EL (cell line): ENCODE results near the gene THAP11.
A peak's percentile ranks its signal among the peaks of the same experiment; 100 is the strongest.
"Not testable (repeated sequence)": the region's sequence is repeated elsewhere in the genome, so short reads cannot be mapped to it uniquely, and the experiment has no call there.

Experiments used
- DNase-seq: peaks from one replicate; pipeline ENCODE4 v3.0.0-alpha.2; 2016

Gene THAP11

DNA sequence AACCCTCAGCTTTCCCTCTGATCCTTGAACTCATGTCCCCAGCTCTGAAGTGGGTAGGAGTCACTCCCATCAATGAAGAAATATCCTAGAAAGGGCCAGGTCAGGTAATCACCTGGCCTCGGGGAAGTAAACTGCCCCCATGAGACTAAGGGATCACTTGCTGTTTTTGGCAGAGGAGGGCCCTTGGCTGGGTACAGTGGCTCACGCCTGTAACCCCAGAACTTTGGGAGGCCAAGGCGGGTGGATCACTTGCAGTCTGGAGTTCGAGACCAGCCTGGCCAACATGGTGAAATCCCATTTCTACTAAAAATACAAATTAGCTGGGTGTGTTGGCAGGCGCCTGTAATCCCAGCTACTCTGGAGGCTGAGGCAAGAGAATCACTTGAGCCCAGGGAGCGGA, 21.9 kb downstream of the THAP11 start:
- not testable (repeated sequence) for DNase-seq

DNA sequence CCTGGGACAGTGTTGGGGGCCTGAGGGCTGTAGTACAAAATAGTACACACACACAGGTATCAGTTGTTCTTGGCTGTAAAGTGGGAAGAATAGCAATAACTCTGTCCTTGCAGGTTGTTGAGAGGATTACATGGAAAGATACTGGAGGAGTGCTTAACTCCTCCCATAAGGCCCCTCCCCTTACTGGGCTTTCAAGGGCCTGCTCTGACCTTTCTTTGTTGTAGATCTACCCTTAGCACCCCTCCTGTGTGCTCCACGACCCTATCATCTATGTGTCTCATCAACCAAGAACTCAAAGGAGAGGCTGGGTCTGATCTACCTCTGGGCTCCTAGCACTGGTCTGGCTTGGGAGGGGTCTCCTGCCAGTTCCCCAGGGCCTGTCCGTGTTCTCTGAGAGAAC, 22.5 kb downstream of the THAP11 start:
- no peak for DNase-seq

- peak; percentile 47 for DNase-seq
These were observed 23.2 kb downstream of the THAP11 start for GRCh38 chr16:67865318-67865717.

- no peak for DNase-seq
These were observed 26.2 kb downstream of the THAP11 start for GRCh38 chr16:67868290-67868689.

DNA sequence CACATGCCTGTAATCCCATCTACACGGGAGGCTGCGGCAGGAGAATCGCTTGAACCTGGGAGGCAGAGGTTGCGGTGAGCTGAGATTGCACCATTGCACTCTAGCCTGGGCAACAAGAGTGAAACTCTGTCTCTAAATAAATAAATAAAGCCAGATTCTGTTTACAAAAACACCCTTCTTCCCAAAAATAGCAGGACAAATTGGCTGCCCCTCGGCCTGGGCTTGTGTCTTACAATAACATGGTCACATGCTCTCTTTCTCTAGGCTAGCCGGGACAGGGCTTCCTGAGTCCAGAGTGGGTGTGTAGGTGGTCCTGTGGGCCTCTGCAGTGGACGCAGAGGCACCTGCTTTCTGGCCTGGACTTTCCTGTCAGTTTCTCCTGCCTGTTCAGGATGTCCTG, 27.5 kb downstream of the THAP11 start:
- no peak for DNase-seq

DNA sequence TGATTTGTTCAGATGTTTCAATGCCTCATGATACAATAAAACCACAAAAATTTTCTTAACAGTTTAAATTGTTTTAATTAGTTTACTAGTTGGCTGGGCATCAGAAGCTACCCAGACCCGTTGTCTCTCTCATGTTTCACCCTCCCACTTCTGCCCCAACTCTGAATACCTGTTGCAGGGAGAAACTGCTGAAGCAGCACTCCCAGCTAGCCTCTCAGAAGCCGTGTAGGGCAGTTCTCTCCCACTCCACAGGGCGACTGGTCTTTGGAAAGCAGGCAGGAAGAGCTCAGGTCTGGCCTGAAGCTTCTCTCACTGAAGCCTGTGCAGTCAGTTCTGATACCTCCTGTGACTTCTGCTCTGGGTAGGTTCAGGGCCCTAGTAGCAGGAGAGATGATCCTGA, 29.1 kb downstream of the THAP11 start:
- no peak for DNase-seq

DNA sequence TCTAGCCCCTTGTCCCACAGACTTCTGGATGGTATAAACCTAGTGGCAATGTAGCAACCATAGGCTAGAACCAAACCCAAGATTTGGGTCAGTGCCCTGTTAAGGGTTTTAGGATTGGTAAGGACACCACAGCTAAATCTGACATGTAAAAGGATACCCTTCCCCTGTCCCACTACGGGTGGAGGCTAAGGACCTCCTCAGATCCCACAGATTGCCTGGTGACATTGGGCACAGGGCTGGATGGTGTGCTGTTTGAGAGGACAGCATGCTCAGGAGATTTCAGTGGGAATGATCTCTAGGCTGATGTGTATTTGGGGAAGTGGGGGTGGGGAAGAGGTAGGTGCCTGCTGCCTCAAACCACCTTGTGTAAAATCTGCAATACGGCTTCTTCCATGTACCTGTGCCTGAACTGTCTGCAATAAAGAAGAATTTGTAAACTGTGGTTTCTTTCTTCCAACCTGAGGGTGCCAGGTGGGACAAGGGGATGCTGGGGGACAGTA, 30.1 kb downstream of the THAP11 start:
- no peak for DNase-seq

DNA sequence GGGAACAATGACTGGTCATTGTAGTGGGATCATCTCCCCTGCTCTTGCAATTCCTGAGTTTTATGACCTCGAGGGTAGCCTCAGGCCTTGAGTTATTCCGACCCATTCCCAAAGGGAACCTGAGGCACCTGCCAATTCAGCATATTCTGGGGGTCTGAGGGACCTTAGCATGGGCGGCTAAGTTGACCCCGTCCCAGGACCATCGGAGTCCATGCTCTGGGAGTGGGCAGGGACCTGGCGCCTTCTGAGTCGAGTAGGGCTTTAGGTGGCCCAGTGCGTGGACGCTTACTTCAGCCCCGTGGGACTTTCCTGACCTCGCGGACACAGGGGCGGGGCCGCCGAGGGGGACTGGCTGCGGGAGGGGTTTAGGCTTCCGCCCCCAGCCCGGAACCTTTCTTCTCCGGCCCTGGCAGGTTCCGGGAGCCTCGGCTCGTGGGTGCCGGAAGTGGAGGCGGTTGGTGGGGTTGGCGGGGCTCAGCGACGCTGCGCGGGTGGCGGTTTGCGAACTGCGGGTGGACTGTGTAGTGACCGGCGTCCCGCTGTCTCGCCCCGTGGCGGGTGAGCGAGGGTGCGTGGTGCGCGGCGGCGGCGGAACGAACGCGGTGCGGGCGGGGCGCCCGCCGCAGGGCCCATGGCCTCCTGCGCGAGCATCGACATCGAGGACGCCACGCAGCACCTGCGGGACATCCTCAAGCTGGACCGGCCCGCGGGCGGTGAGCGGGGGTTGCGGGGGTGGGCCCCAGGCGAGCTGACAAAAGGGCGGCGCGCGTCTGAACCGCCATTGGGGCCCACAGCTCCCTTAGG, 30.7 kb downstream of the THAP11 start, which contains the start of gene EDC4:
Gene EDC4, plus strand, starts transcription at position 422 of the 804 bp plus-strand sequence. Its CDS starts 210 bp downstream, at position 632.
- peak; percentile 80 for DNase-seq

DNA sequence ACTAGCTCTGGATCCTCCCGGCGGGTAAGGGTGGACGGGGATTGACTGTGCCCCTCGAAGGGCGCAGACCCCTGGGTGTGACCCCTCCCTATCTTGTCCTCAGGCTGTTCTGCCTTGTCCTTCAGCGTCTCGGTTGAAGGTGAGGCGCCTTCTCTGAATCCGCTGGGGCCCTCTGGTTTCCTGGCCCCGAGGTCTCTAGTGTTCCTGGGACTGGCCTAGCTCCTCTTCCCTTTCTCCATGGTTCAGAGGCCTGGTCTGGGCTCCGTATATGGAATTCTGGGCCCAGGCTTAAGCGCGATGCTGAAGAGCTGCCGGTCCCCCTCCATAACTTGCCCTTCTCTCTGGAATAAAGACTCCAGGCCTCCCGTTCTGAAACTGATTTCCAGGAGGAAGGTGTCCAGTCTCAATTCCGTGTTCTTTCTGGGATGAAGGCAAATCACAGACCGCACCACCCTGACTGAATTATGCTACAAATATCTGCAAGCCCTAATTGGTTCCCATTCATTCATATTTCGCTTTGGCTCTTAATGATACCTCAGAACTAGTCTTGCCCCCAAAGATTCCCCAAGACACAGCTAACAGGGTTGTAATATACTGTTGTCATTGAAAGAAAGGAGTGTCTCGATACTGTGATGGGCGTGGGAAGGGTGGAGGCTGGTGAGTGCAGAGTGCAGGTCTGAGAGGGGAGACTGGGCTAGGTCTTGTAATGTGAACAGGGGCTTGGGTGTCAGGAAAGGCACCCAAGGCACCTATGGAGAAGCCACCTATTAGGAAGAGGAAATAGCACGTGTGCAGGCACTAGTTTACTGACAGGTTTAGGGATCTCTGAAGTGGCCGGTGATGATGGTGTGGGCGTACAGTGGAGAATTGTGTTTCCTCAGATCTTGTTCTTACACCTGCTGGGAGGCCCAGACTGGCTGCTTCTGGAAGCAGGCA, 31.6 kb downstream of the THAP11 start:
- no peak for DNase-seq

DNA sequence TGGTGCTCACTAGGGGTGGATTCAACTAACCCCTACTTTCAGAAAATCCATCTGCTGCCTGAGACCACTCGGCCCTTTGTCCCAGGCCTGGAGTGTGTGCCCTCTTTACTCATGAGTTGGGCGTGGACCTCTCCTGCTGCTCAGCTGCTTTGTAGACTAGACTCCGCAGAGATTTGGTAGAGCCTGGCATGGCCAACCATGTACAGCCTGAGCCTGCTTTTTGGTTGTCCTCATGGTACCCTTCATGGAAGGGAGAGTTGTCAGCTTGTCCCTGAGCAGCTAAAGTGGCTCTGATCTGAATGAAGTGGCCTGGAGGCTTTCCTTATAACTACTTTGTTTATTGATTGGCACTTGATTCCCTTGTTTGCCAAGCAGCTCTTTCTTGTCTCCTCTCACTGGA, 32.3 kb downstream of the THAP11 start:
- DNase-seq: no peak

DNA sequence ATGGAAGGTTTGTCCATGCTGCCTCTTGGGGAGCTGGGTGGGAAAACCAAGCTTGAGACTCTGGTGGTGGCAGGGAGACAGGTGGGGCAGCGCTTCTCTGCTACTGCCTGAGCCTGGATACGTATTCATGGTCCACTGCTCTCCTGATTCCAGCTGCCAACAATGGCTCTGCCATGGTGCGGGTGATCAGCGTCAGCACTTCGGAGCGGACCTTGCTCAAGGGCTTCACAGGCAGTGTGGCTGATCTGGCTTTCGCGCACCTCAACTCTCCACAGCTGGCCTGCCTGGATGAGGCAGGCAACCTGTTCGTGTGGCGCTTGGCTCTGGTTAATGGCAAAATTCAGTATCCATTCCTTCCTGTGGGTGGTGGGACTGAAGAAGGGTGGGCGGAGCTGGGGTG, 34.9 kb downstream of the THAP11 start:
- DNase-seq: no peak

DNA sequence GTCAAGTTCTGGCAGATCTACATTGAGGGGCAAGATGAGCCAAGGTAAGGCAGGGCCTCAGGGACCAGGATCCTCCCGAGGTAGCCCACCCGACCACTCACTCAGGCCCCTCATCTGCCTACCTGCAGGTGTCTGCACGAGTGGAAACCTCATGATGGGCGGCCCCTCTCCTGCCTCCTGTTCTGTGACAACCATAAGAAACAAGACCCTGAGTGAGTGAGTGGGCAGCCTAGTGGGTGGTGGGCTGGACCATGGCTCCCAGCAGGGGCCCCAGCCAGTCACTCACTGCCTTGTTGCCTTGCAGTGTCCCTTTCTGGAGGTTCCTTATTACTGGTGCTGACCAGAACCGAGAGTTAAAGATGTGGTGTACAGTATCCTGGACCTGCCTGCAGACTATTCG, 36.1 kb downstream of the THAP11 start:
- DNase-seq: no peak

DNA sequence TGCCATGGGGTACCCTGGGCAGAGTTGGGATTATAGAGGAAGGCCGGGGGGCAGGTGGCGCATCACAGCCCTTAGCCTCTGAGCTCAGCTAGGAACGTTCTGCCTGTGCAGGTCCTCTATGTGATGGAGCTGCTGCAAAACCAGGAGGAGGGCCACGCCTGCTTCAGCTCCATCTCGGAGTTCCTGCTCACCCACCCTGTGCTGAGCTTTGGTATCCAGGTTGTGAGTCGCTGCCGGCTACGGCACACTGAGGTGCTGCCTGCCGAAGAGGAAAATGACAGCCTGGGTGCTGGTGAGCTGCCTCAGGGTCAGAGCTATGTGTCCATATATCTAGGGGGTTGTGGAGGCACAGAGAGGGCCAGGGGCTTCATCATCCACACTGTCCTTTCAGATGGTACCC, 36.7 kb downstream of the THAP11 start:
- DNase-seq: no peak

DNA sequence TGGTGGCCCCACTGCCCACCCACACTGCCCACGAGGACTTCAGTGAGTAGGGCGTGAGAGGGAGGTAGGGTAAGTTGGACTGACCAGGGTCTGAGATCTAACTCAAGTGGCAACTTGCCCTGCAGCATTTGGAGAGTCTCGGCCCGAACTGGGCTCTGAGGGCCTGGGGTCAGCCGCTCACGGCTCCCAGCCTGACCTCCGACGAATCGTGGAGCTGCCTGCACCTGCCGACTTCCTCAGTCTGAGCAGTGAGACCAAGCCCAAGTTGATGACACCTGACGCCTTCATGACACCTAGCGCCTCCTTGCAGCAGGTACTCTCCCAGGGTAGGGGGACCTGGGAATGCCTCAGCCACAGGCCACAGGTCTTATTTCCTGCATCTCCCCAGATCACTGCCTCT, 37.3 kb downstream of the THAP11 start:
- DNase-seq: no peak

- DNase-seq: no peak
These were observed 37.8 kb downstream of the THAP11 start for GRCh38 chr16:67879936-67880335.

DNA sequence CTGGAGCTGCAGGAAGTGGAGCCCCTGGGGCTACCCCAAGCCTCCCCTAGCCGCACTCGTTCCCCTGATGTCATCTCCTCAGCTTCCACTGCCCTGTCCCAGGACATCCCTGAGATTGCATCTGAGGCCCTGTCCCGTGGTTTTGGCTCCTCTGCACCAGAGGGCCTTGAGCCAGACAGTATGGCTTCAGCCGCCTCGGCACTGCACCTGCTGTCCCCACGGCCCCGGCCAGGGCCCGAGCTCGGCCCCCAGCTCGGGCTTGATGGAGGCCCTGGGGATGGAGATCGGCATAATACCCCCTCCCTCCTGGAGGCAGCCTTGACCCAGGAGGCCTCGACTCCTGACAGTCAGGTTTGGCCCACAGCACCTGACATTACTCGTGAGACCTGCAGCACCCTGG, 38.5 kb downstream of the THAP11 start:
- no peak for DNase-seq

GRCh38 chr16:67881621-67882161, 39.6 kb downstream of the THAP11 start:
- no peak for DNase-seq

DNA sequence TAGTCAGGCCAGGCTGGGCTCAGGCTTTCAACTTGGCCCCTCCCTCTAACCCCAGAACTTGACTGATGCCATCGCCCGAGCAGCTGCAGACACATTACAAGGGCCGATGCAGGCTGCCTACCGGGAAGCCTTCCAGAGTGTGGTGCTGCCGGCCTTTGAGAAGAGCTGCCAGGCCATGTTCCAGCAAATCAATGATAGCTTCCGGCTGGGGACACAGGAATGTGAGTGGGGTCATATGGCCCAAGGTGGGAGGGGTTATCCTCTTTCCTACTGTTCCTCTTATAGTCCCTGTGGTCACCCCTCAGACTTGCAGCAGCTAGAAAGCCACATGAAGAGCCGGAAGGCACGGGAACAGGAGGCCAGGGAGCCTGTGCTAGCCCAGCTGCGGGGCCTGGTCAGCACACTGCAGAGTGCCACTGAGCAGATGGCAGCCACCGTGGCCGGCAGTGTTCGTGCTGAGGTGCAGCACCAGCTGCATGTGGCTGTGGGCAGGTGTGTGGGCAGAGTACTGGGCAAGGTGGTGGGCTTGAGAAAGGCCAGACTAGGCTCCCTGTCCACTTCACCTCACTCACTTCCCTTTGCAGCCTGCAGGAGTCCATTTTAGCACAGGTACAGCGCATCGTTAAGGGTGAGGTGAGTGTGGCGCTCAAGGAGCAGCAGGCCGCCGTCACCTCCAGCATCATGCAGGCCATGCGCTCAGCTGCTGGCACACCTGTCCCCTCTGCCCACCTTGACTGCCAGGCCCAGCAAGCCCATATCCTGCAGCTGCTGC, 40.4 kb downstream of the THAP11 start:
- no peak for DNase-seq

DNA sequence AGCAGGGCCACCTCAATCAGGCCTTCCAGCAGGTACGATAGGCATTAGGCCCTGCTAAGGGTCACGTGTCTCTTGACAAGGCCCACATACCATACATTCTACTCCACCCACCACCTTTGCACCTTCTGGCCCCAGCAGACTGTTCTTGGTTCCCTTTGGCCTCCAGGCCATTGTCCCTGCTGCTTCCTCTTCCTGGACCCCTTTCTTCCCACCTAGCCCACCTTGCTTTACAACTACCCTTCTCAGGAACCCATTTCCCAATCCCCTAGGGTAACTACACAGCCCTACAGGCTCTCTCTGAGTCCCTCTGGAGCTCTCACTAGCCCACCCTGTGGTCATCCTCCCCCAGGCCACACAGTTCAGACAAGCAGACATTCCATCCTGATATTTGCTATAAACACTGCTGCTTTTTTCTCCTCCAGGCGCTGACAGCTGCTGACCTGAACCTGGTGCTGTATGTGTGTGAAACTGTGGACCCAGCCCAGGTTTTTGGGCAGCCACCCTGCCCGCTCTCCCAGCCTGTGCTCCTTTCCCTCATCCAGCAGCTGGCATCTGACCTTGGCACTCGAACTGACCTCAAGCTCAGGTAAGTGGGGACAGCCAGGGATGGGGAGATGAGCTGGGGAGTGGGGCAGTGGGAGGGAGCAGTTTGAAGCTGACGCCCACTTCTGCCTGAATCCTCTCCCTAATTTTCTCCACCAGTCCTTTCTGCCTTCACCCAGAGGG, 41.2 kb downstream of the THAP11 start:
- DNase-seq: no peak

DNA sequence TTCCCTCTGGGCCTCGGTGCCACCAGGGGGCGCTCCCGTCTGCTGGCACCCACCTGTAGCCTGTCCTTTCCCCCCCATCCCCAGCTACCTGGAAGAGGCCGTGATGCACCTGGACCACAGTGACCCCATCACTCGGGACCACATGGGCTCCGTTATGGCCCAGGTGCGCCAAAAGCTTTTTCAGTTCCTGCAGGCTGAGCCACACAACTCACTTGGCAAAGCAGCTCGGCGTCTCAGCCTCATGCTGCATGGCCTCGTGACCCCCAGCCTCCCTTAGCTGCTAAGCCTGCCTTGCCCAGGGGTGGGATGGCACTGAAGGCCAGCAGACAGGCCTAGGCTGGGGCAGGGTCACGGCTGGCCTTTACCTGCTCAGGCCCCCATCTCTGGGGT, 41.7 kb downstream of the THAP11 start:
- DNase-seq: peak; percentile 37

DNA sequence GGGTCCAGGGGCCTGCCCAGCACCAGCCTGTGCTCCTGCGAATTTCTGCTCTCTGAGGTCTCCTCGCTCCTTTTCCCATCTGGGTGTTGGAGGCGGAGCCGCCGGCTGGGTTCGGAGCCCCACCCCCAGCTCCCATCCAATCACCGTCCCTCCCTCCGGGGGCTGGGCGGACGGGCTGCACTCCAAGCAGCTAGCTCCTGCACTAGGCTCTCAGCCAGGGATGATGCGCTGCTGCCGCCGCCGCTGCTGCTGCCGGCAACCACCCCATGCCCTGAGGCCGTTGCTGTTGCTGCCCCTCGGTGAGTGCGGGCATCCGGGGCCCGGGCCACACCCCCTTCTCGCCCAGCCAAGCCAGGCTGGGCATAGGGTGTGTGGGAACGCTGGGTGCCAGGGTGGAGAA, 42.6 kb downstream of the THAP11 start, which contains the start of gene NRN1L:
Gene NRN1L, plus strand, starts transcription at position 202 of the 400 bp plus-strand sequence. Its CDS starts 19 bp downstream, at position 221.
- DNase-seq: peak; percentile 95

DNA sequence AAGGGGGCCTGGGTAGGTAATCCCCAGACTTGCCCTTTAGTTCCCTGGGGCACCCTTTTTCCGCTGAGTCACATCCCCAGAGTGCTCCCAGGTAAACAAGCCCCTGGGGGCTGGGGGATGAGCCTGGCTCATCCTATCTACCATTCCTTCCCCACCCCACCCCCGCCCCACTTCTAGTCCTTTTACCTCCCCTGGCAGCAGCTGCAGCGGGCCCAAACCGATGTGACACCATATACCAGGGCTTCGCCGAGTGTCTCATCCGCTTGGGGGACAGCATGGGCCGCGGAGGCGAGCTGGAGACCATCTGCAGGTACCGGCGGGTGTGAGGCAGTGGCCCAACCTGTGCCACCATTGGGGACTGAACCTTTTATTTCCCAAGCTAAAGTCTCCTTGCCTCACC, 43.4 kb downstream of the THAP11 start:
- no peak for DNase-seq
